ENCODE measurements around the gene POU2F1. TPM values are rescaled to one million over a fixed set of nuclear protein-coding genes. Genes with fewer than 3 reads are reported as not detected.

Gene POU2F1
- total RNA-seq, 1 experiment from 2014 or later = 24.5 TPM

DNA sequence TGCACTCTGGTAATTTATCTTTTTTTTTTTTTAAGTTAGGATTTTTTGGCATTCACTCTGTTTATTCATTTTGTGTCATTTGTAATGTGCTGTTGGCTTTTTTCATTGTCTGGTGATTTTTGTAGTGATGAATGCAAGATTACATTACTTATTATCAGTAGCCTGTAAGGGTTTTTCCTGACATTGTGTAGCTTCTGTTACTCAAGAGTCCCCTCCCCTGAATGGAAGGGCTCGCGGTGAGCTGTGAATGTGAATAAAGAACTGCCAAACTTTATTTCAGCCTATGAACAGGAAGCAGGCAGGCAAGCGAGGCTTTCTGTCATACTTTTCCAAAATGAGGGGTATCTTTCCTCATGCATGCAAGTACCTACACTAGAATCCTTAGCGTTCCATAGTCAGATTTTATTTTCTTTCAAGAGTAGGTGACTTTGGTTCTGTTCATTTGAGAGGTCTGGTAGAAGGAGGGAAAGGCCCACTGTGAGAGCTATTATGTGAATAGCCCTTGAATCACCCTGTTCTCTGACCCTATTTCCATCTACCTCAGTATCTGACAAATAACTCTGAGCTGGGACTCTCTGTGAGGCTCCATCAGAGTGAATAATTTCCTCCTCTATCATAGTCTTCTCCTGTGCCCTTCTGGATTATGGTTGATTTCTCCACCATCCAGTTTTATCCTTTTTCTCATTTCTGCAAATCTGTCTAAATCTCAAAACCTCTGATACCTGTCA, 183.6 kb downstream of the POU2F1 start:
- Histone ChIP-seq H3K9me2 (ENCODE audit: insufficient read depth) (no peaks in the 10 kb centered on the region), H3K9ac (ENCODE audit: low read length) (no peak overlapping the region), H3K27ac (ENCODE audit: low read depth, low read length) (no peak overlapping the region), H3K36me3 (ENCODE audit: control insufficient read depth in 1 of 2, insufficient read depth in 2 of 2, low read length in 2 of 2) (no peaks in the 10 kb centered on the region; a peak in 1 of 4 replicates), H3K4me2 (ENCODE audit: low read length) (no peak overlapping the region), H3K4me3 (replicated peaks in 1 of 2; ENCODE audit: low read depth in 1 of 2, low read length in 2 of 2) (no peak overlapping the region), H2AFZ (ENCODE audit: low read depth, low read length, poor library complexity, severe bottlenecking) (no peak overlapping the region), H3K9me3 (ENCODE audit: control insufficient read depth in 1 of 2, insufficient read depth in 1 of 2, low read depth in 1 of 2, low read length in 2 of 2) (no peaks in the 10 kb centered on the region), H3K79me2 (ENCODE audit: insufficient read depth, low read length) (no peaks in the 10 kb centered on the region), H3K27me3 (ENCODE audit: insufficient read depth, low read length) (no peaks in the 10 kb centered on the region), H3K4me1 (ENCODE audit: control insufficient read depth in 1 of 2, insufficient read depth in 2 of 2, low read length in 2 of 2) (peaks cover 0 to 4% of the 10 kb centered on the region in 2 experiments; a peak in 1 of 4 replicates), H4K20me1 (ENCODE audit: insufficient read depth) (no peaks in the 10 kb centered on the region)
- POLR2A ChIA-PET = no interaction called here
- RAD21 ChIA-PET (ENCODE audit: low non-redundant PET in 1 of 2, low total read pairs in 2 of 2, uncharacterized antibody in 2 of 2, unreplicated experiment in 2 of 2) = no interaction called here
- no TSS peak for BruUV-seq (replicated peaks)
- no peak for TF ChIP-seq TCF7L2 (IDR thresholded peaks at IDR 0.05; ENCODE audit: borderline replicate concordance, extremely low read depth, insufficient read depth, insufficient read length)
- TF ChIP-seq, protein P1, sequence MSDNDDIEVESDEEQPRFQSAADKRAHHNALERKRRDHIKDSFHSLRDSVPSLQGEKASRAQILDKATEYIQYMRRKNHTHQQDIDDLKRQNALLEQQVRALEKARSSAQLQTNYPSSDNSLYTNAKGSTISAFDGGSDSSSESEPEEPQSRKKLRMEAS (IDR thresholded peaks at IDR 0.05) = no peak
- TF ChIP-seq POLR2AphosphoS5 (IDR thresholded peaks at IDR 0.05; ENCODE audit: low read depth, low read length) = no peak
- no peak for TF ChIP-seq POLR2A (IDR thresholded peaks at IDR 0.05; ENCODE audit: borderline replicate concordance, extremely low read depth, insufficient read depth, insufficient read length)
- TF ChIP-seq EZH2phosphoT487 (IDR thresholded peaks at IDR 0.05; ENCODE audit: borderline replicate concordance) = no peak
- TF ChIP-seq, protein P2, sequence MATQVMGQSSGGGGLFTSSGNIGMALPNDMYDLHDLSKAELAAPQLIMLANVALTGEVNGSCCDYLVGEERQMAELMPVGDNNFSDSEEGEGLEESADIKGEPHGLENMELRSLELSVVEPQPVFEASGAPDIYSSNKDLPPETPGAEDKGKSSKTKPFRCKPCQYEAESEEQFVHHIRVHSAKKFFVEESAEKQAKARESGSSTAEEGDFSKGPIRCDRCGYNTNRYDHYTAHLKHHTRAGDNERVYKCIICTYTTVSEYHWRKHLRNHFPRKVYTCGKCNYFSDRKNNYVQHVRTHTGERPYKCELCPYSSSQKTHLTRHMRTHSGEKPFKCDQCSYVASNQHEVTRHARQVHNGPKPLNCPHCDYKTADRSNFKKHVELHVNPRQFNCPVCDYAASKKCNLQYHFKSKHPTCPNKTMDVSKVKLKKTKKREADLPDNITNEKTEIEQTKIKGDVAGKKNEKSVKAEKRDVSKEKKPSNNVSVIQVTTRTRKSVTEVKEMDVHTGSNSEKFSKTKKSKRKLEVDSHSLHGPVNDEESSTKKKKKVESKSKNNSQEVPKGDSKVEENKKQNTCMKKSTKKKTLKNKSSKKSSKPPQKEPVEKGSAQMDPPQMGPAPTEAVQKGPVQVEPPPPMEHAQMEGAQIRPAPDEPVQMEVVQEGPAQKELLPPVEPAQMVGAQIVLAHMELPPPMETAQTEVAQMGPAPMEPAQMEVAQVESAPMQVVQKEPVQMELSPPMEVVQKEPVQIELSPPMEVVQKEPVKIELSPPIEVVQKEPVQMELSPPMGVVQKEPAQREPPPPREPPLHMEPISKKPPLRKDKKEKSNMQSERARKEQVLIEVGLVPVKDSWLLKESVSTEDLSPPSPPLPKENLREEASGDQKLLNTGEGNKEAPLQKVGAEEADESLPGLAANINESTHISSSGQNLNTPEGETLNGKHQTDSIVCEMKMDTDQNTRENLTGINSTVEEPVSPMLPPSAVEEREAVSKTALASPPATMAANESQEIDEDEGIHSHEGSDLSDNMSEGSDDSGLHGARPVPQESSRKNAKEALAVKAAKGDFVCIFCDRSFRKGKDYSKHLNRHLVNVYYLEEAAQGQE (IDR thresholded peaks at IDR 0.05; ENCODE audit: low read depth) = no peak
- TF ChIP-seq EGR1 (IDR thresholded peaks at IDR 0.05; ENCODE audit: low read depth) = no peak
- no peak for TF ChIP-seq ZNF274 (IDR thresholded peaks at IDR 0.05; ENCODE audit: low read depth, low read length)
- TF ChIP-seq, protein P3, sequence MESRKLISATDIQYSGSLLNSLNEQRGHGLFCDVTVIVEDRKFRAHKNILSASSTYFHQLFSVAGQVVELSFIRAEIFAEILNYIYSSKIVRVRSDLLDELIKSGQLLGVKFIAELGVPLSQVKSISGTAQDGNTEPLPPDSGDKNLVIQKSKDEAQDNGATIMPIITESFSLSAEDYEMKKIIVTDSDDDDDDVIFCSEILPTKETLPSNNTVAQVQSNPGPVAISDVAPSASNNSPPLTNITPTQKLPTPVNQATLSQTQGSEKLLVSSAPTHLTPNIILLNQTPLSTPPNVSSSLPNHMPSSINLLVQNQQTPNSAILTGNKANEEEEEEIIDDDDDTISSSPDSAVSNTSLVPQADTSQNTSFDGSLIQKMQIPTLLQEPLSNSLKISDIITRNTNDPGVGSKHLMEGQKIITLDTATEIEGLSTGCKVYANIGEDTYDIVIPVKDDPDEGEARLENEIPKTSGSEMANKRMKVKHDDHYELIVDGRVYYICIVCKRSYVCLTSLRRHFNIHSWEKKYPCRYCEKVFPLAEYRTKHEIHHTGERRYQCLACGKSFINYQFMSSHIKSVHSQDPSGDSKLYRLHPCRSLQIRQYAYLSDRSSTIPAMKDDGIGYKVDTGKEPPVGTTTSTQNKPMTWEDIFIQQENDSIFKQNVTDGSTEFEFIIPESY (IDR thresholded peaks at IDR 0.05; ENCODE audit: extremely low read depth, insufficient replicate concordance, low read length) = no peak
- TF ChIP-seq RAD21 (IDR thresholded peaks at IDR 0.05; ENCODE audit: low read depth) = no peak
- no peak for TF ChIP-seq YY1 (IDR thresholded peaks at IDR 0.05; ENCODE audit: extremely low read depth, insufficient replicate concordance, low read depth, low read length)
- no peak for TF ChIP-seq SP1 (IDR thresholded peaks at IDR 0.05; ENCODE audit: low read depth)
- TF ChIP-seq SRF (IDR thresholded peaks at IDR 0.05; ENCODE audit: low read depth) = no peak
- TF ChIP-seq SIN3A (IDR thresholded peaks at IDR 0.05; ENCODE audit: low read depth) = no peak
- TF ChIP-seq ELF1 (IDR thresholded peaks at IDR 0.05; ENCODE audit: borderline replicate concordance, low read depth) = no peak
- TF ChIP-seq CBX3 (IDR thresholded peaks at IDR 0.05; ENCODE audit: low read depth) = no peak
- no peak for TF ChIP-seq CEBPB (IDR thresholded peaks at IDR 0.05; ENCODE audit: low read depth)
- no peak for TF ChIP-seq EZH2 (IDR thresholded peaks at IDR 0.05)
- TF ChIP-seq, protein P4, sequence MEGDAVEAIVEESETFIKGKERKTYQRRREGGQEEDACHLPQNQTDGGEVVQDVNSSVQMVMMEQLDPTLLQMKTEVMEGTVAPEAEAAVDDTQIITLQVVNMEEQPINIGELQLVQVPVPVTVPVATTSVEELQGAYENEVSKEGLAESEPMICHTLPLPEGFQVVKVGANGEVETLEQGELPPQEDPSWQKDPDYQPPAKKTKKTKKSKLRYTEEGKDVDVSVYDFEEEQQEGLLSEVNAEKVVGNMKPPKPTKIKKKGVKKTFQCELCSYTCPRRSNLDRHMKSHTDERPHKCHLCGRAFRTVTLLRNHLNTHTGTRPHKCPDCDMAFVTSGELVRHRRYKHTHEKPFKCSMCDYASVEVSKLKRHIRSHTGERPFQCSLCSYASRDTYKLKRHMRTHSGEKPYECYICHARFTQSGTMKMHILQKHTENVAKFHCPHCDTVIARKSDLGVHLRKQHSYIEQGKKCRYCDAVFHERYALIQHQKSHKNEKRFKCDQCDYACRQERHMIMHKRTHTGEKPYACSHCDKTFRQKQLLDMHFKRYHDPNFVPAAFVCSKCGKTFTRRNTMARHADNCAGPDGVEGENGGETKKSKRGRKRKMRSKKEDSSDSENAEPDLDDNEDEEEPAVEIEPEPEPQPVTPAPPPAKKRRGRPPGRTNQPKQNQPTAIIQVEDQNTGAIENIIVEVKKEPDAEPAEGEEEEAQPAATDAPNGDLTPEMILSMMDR (IDR thresholded peaks at IDR 0.05 in 2 of 3, conservative IDR thresholded peaks at IDR 0.05 in 1 of 3; ENCODE audit: borderline replicate concordance in 1 of 3, insufficient read depth in 1 of 3, low read depth in 2 of 3, low read length in 2 of 3) = no peak
- TF ChIP-seq ZFX (IDR thresholded peaks at IDR 0.05) = no peak
- no peak for DNase-seq (ENCODE audit: low read depth, low spot score)
- ATAC-seq = no peak
- intact Hi-C loops (cut with micrococcal nuclease) = no loop called here
- CTCF ChIA-PET = no interaction called here

All from HCT116 (cell line).